Measurements from ENCODE around the gene MYO9A.
"Not testable (repeated sequence)": the region's sequence is repeated elsewhere in the genome, so short reads cannot be mapped to it uniquely, and the experiment has no call there.

The MYO9A gene

GRCh38 chr15:72034859-72035650, 82.9 kb downstream of the MYO9A start:
- DNase-seq = no peak

DNA sequence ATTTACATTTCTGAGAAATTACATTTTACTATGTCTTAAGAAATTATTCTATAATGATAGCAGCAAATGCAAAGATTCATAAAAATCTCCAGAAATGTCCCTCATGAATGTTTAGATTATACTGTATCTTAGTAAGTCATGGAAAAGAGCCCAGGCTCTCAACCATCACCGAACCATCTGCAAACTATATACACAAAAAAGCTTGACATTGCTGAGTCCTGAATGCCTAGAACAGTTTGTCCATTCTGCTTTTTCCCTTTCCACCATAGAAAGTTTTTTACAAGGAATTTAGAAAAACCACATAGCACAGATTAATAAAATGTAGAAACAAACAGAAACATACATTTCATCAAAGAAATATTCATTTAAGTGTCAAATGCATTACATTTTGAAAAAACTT, 83.6 kb downstream of the MYO9A start:
- no peak for DNase-seq

GRCh38 chr15:72033711-72034110, 84.2 kb downstream of the MYO9A start:
- DNase-seq = no peak

GRCh38 chr15:72033285-72033684, 84.7 kb downstream of the MYO9A start:
- no peak for DNase-seq

- DNase-seq = no peak
These were observed 96.3 kb downstream of the MYO9A start for GRCh38 chr15:72021604-72022003.

- DNase-seq = no peak
These were observed 97.2 kb downstream of the MYO9A start for GRCh38 chr15:72020799-72021198.

DNA sequence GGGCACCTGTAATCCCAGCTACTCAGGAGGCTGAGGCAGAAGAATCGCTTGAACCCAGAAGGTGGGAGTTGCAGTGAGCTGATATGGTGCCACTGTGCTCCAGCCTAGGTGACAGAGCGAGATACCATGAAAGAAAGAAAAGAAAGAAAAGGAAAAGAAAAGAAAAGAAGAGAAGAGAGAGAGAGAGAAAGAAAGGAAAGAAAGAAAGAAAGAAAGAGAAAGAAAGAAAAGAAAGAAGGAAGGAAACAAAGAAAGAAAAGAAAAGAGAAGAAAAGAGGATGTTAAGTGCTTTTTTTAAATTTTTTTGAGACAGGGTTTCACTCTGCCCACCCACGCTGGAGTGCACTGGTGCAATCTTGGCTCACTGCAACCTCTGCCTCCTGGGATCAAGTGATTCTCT, 103.4 kb downstream of the MYO9A start:
- DNase-seq = not testable (repeated sequence)

DNA sequence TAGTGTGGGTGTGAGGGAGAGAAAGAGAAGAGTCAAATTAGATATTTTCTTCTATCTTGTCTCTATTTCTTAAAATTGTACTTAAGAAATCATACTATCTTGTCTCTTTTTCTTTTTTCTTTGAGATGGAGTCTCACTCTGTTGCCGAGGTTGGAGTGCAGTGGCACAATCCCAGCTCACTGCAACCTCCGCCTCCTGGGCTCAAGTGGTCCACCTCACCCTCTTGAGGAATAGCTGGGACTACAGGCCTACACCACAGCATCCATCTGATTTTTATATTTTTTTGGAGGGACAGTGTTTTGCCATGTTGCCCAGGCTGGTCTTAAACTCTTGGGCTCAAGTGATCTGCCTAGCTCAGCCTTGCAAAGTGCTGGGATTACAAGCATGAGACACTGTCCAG, 104.2 kb downstream of the MYO9A start:
- DNase-seq = no peak

DNA sequence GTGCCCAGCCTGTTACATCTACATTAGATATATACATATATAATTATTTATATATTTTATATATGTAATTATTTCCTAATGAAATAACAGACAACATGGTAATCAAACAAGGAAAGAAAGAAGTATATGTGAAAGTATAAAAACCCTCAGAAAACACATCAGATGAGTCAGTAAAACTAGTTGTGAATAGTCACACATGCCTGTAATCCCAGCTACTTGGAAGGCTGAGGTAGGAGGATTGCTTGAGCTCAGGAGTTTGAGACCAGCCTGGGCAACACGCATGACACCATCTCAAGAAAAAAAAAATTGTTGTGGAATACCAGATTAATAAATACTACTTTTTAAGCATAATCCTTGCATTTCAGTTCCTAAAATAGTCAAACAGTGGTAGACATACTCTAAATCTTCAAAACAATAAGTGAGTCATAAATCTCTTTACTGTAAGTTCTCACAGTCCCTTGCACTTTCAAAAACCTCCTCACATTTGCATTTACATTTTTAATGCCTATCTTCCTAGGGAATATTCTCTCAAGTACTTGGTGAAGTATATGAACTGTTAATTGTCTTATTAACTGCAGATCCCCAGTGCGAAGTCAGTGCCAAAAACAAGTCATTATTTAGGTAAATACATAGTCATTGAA, 106.5 kb downstream of the MYO9A start:
- DNase-seq = no peak

DNA sequence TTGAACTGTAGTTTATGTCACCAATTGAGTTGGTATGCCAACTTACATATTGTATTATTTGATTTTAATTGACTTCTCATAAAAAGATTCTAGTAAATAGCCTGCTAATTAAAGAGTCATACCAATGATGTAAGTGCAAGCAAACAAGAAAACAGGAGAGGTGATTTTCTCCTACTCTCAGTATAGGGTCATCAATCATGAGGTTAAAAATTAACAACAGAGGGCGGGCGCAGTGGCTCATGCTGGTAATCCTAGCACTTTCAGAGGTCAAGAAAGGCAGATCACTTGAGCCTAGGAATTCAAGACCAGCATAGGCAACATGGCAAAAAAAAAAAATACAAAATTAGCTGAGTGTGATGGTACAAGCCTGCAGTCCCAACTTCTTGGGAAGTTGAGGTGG, 108.7 kb downstream of the MYO9A start:
- no peak for DNase-seq

- DNase-seq = no peak
These were observed 111.6 kb downstream of the MYO9A start for GRCh38 chr15:72006382-72006781.

GRCh38 chr15:72005483-72005882, 112.5 kb downstream of the MYO9A start:
- DNase-seq = no peak

- DNase-seq = no peak
These were observed 118.1 kb downstream of the MYO9A start for GRCh38 chr15:71999807-72000206.

GRCh38 chr15:71998717-71999116, 119.2 kb downstream of the MYO9A start:
- not testable (repeated sequence) for DNase-seq

DNA sequence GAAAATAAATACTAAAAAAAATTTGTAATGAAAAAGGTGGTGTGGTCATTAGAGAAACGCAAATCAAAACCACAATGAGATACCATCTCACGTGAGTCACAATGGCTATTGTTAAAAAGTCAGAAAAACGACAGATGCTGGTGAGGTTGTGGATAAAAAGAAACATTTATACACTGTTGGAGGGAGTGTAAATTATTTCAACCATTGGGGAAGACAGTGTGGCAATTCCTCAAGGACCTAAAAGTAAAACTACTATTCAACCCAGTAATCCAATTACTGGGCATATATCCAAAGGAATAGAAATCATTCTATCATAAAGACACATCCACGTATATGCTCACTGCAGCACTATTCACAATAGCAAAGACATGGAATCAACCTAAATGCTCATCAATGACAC, 120.3 kb downstream of the MYO9A start:
- DNase-seq = no peak

DNA sequence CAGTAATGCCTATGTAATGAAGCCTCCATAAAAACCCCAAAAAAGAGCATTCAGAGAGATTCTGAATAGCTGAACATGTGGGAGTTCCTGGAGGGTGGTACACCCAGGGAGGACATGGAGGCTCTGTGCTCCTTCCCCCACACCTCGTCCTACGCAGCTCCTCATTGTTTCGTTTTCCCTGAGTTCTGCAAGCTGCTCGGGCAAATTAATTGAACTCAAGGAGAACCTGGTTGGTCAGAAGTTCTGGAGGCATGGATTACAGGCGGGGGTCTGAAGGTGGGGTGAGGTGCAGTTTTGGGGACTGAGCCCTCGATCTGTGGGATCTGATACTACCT, 142.2 kb downstream of the MYO9A start:
- no peak for DNase-seq

GRCh38 chr15:71974211-71974610, 143.7 kb downstream of the MYO9A start:
- DNase-seq = no peak

- DNase-seq = no peak
These were observed 144.6 kb downstream of the MYO9A start for GRCh38 chr15:71973366-71973765.

DNA sequence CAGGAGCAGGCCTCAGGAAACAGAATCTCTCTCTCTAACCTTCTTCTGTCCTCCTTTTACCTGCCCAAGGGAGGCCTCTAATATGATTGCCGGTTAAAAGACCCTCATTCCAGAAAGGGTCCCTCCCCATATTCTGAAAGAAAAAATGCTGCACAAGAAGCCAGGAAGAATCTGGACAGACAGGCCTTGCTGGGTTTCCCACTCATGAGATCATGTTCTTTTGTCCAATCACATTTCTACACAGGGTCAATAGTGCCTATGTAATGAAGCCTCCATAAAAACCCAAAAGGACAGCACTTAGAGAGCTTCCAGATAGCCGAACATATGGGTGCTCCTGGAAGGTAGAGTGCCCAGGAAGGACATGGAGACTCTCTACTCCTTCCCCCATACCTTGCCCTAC, 146.0 kb downstream of the MYO9A start:
- no peak for DNase-seq

DNA sequence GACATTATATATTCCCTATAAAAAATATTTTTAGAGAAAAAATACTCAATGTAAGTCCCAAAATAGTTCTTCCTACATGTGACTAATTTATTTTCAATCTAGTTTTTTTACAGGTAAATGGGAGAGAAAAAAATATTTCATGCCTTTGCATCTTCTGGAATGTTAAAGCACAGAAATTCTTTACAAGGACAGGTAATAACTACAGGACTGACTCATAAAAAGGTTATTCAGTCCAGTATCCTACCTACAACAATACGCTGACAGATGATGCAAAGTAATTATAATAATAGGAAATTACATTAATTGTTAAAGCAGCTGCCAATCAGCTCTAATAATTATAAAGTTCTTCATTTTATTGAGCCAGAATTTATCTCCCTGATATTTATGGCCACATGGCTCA, 147.5 kb downstream of the MYO9A start:
- no peak for DNase-seq

GRCh38 chr15:71962537-71962936, 155.4 kb downstream of the MYO9A start:
- no peak for DNase-seq

DNA sequence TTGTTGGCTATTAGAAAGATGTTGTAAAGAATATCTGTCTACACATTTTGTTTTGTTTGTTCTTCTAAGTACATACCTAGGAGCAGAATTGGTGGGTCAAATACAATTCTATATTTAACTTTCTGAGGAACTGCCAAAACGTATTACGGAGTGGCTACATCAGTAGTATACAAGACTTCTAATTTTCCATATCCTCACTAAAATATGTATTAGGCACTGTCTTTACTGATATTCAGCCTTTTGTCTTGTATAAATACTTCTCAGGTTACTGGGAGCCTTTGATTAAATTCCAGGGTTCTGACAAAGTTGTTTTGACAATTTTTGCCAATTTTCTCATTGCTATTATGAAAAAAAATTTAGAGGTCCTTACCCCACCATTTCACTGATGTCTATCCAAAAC, 160.9 kb downstream of the MYO9A start:
- no peak for DNase-seq

DNA sequence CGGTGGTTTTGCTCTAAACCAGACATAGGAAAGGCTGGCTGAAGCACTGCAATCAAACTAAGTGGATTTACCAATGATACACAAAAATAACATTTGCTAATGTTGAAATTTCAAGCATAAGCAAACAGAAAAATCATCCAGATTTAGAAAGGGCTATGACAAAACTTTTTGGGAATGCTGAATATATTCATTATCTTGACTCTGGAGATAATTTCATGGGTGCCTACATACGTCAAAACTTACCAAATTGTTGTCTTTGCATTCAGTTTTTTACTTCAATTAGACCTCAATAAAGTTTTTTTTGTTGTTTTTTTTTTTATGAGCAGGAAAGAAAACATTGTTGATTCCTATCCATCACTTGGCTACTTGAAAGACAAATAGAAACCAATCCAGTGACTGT, 166.8 kb downstream of the MYO9A start:
- DNase-seq = no peak

DNA sequence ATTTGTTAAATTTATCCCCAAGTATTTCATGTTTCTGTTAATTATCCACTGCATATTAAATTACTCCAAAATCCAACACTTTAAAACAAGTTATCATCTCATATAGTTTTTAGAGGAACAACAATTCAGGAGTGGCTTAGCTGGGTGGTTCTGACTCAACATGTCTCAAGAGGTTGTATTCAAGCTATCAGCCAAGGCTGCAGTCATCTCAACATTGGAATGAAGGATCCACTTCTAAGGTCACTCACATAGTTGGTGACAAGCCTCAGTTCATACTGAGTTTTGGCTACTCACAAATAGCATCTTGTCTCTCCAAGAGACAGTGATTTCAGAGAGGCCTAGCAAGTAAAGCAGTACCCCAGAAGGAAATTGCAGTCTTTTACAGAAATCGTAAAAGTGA, 172.9 kb downstream of the MYO9A start:
- DNase-seq = no peak

DNA sequence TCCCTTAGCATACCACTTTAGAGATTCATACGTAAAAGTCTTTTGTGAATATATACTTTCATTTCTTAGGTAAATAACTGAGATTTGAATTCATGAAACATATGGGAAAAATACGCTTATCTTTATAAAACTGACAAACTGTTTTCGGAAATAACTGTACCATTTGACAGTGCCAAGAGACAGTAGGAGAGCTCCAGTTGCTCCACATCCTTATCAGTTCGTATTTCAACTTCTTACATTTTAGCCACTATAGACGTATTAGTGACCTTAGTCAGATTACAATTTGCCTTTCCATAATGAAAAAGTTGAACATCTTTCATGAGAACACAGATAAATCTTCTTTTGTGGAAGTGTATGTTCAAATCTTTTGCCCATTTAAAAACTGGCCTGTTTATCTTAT, 174.1 kb downstream of the MYO9A start:
- DNase-seq = no peak
